Measurements from ENCODE around the gene LRPAP1.
"Not testable (repeated sequence)": the region's sequence is repeated elsewhere in the genome, so short reads cannot be mapped to it uniquely, and the experiment has no call there.

Gene LRPAP1

GRCh38 chr4:3461515-3462291 lies 70.5 kb downstream of the LRPAP1 start:
- no peak for DNase-seq (ENCODE audit: low read depth, low spot score)

- no peak for DNase-seq (ENCODE audit: low read depth, low spot score)
These were observed 71.3 kb downstream of the LRPAP1 start for GRCh38 chr4:3460926-3461325.

- DNase-seq (ENCODE audit: low read depth, low spot score): not testable (repeated sequence)
These were observed 73.1 kb downstream of the LRPAP1 start for GRCh38 chr4:3459156-3459555.

GRCh38 chr4:3458371-3458770 lies 73.9 kb downstream of the LRPAP1 start:
- DNase-seq (ENCODE audit: low read depth, low spot score): no peak

- not testable (repeated sequence) for DNase-seq (ENCODE audit: low read depth, low spot score)
These were observed 76.6 kb downstream of the LRPAP1 start for GRCh38 chr4:3455596-3455995.
